GM12878 (cell line): Measurements from ENCODE around the gene HS3ST5.

Source experiments
- BMI1 ChIP-seq: fragments of 450-650 bp; IDR thresholded peaks from 2 replicates; pipeline ENCODE4 v1.6.1; 2016; ENCODE audit warnings: mild to moderate bottlenecking, moderate library complexity, borderline replicate concordance
- CHD4 ChIP-seq: fragments of 200-600 bp; sonication (generic); IDR thresholded peaks from 2 replicates; pipeline ENCODE4 v1.6.1; 2016; ENCODE audit warnings: mild to moderate bottlenecking
- CTCF ChIP-seq, 3 experiments: IDR thresholded peaks in 2 of 3; conservative IDR thresholded peaks in 1 of 3; 2 replicates each; pipeline ENCODE4 v1.5.1; 2011; ENCODE audit warnings: low read depth in 3 of 3, low read length in 3 of 3, mild to moderate bottlenecking in 3 of 3, control low read depth in 2 of 3, moderate library complexity in 2 of 3, inconsistent platforms in 1 of 3, mixed read lengths in 1 of 3; ENCODE audit not compliant: control insufficient read depth in 2 of 3, insufficient read depth in 1 of 3; ENCODE audit errors: extremely low read depth in 1 of 3
- EP300 ChIP-seq, 2 experiments: fragments of 150-350 bp in 1 of 2; IDR thresholded peaks; 2 replicates each; pipeline ENCODE4 v1.6.1; 2011 to 2012; ENCODE audit warnings: low read depth in 2 of 2, low read length in 2 of 2, borderline replicate concordance in 1 of 2, improper control_type of control experiment in 1 of 2, inconsistent platforms in 1 of 2; ENCODE audit not compliant: control insufficient read depth in 1 of 2
- MEF2A ChIP-seq: IDR thresholded peaks from 2 replicates; pipeline ENCODE4 v1.6.1; 2011; ENCODE audit warnings: low read depth, mild to moderate bottlenecking, low read length, moderate library complexity; ENCODE audit not compliant: insufficient read depth
- POLR2AphosphoS2 ChIP-seq: IDR thresholded peaks from 2 replicates; pipeline ENCODE4 v1.6.1; 2011; ENCODE audit warnings: low read depth, mild to moderate bottlenecking, low read length, improper control_type of control experiment, moderate library complexity
- SMC3 ChIP-seq: IDR thresholded peaks from 2 replicates; pipeline ENCODE4 v1.6.1; 2011; ENCODE audit warnings: low read length, improper control_type of control experiment, borderline replicate concordance

- TF ChIP-seq EP300 (IDR thresholded peaks at IDR 0.05; ENCODE audit: borderline replicate concordance in 1 of 2, control insufficient read depth in 1 of 2, low read depth in 2 of 2, low read length in 2 of 2) (no peak), MEF2A (no peak), CTCF (IDR thresholded peaks at IDR 0.05 in 2 of 3, conservative IDR thresholded peaks at IDR 0.05 in 1 of 3; ENCODE audit: control insufficient read depth in 2 of 3, extremely low read depth in 1 of 3, insufficient read depth in 1 of 3, low read depth in 3 of 3, low read length in 3 of 3) (no peak), CHD4 (no peak), BMI1 (no peak), POLR2AphosphoS2 (no peak), SMC3 (no peak)
Observed at GRCh38 chr6:114187563-114187962, 155.3 kb downstream of the HS3ST5 start.
